K562 (cell line): ENCODE measurements around the gene ADARB2. TPM values are rescaled to one million over a fixed set of nuclear protein-coding genes. Genes with fewer than 3 reads are reported as not detected.

Experiments
- ATAC-seq: fragments of 200-7000 bp; cut with Tn5 transposase; 3 replicates; pipeline ENCODE4 v1.9.1; 2020; ENCODE audit warnings: moderate library complexity
- BruUV-seq: library from RNA; stranded (reverse); fragments of 400-500 nt; replicated peaks from 2 replicates; lab custom pipeline; 2021; lab: Mats Ljungman, UMichigan
- CTCF ChIA-PET: fragments of 300-600 bp; formaldehyde crosslinking; extraction: SDS; loops from one replicate; lab custom pipeline; 2021; ENCODE audit warnings: low intra/inter-chr PET ratio; lab: Yijun Ruan, JAX
- POLR2A ChIA-PET: fragments of 300-600, 350-650 bp; sonication (Branson Sonifier 250); formaldehyde crosslinking; extraction: SDS; loops from one replicate; lab custom pipeline; 2021; ENCODE audit warnings: antibody characterized with exemption, inconsistent platforms; lab: Yijun Ruan, JAX
- DNase-seq, 4 experiments: peaks; one replicate each; pipeline versions ENCODE4 v3.0.0 to v3.0.0-alpha.2; 2011 to 2018; ENCODE audit warnings: low spot score in 3 of 4, mixed read lengths in 3 of 4; ENCODE audit errors: extremely low read depth in 1 of 4
- FAIRE-seq: peaks from 2 replicates; lab custom pipeline; 2011; peaks lifted over from hg19 to GRCh38; lab: Jason Lieb, UNC
- H2AFZ ChIP-seq: 2 replicates; pipeline ENCODE4 v1.6.0; 2011; ENCODE audit warnings: low read depth, low read length, control low read depth, inconsistent platforms
- H3K27ac ChIP-seq: fragments of 200-600 bp; 3 replicates; pipeline ENCODE4 v1.8.0; 2011; ENCODE audit warnings: low read depth, mild to moderate bottlenecking, control low read depth, inconsistent platforms, low read length, moderate library complexity, mixed read lengths; ENCODE audit errors: extremely low read depth
- H3K27me3 ChIP-seq, 2 experiments: fragments of 300-600 bp in 1 of 2; 2 replicates in 1 of 2; 3 replicates in 1 of 2; pipeline versions ENCODE4 v1.6.0 to v1.8.0; 2011; ENCODE audit warnings: inconsistent platforms in 2 of 2, low read length in 2 of 2, mild to moderate bottlenecking in 1 of 2, mixed read lengths in 1 of 2, moderate library complexity in 1 of 2; ENCODE audit not compliant: control insufficient read depth in 2 of 2, insufficient read depth in 2 of 2
- H3K36me3 ChIP-seq: fragments of 300-600 bp; 3 replicates; pipeline ENCODE4 v1.8.0; 2011; ENCODE audit warnings: mild to moderate bottlenecking, low read length, inconsistent platforms; ENCODE audit not compliant: control insufficient read depth, insufficient read depth
- H3K4me1 ChIP-seq, 2 experiments: fragments of 200-600 bp in 1 of 2; replicated peaks in 1 of 2; 2 replicates in 1 of 2; 3 replicates in 1 of 2; pipeline versions ENCODE4 v1.5.1 to v1.8.0; 2011; ENCODE audit warnings: inconsistent platforms in 2 of 2, low read length in 2 of 2, mild to moderate bottlenecking in 1 of 2, mixed read lengths in 1 of 2, moderate library complexity in 1 of 2; ENCODE audit not compliant: control insufficient read depth in 2 of 2, insufficient read depth in 2 of 2
- H3K4me2 ChIP-seq: 2 replicates; pipeline ENCODE4 v1.6.1; 2011; ENCODE audit warnings: low read length, control low read depth, inconsistent platforms, mixed read lengths; ENCODE audit not compliant: insufficient read depth
- H3K4me3 ChIP-seq: fragments of 200-600 bp; sonication (generic), shearing (Covaris generic); 2 replicates; pipeline ENCODE4 v1.5.1; 2016; ENCODE audit warnings: control low read depth, inconsistent platforms
- H3K79me2 ChIP-seq: fragments of 200-600 bp; 3 replicates; pipeline ENCODE4 v1.8.0; 2011; ENCODE audit warnings: low read length, inconsistent platforms; ENCODE audit not compliant: control insufficient read depth, insufficient read depth
- H3K9ac ChIP-seq, 2 experiments: 2 replicates each; pipeline versions ENCODE4 v1.6.0 to v1.6.1; 2011; ENCODE audit warnings: low read depth in 2 of 2, low read length in 2 of 2, control low read depth in 1 of 2, inconsistent platforms in 1 of 2, mild to moderate bottlenecking in 1 of 2, mixed read lengths in 1 of 2; ENCODE audit not compliant: insufficient read depth in 1 of 2
- H3K9me1 ChIP-seq: one replicate; pipeline ENCODE4 v1.6.0; 2011; ENCODE audit warnings: inconsistent platforms, mild to moderate bottlenecking, low read length, moderate library complexity; ENCODE audit not compliant: control insufficient read depth, insufficient read depth
- H3K9me3 ChIP-seq: replicated peaks from 2 replicates; pipeline ENCODE4 v1.5.1; 2011; ENCODE audit warnings: low read depth, low read length, inconsistent platforms; ENCODE audit not compliant: control insufficient read depth, insufficient read depth
- H4K20me1 ChIP-seq: replicated peaks from 2 replicates; pipeline ENCODE4 v1.6.1; 2011; ENCODE audit warnings: low read length, inconsistent platforms, mixed read lengths; ENCODE audit not compliant: control insufficient read depth, insufficient read depth
- BACH1 ChIP-seq: fragments of 200-800 bp; sonication (Bioruptor generic); IDR thresholded peaks from 2 replicates; pipeline ENCODE4 v1.6.1; 2016; ENCODE audit warnings: missing genetic modification characterization, missing compliant biosample characterization
- CHD1 ChIP-seq: fragments of 200-600 bp; sonication (generic); IDR thresholded peaks from one replicate; pipeline ENCODE4 v1.6.1; 2012; ENCODE audit warnings: mild to moderate bottlenecking, moderate library complexity, low read length, inconsistent platforms
- NFE2L1 ChIP-seq: fragments of 450-650 bp; IDR thresholded peaks from 2 replicates; pipeline ENCODE4 v1.6.1; 2016; ENCODE audit warnings: missing genetic modification characterization, low read depth, mild to moderate bottlenecking, missing compliant biosample characterization, moderate library complexity, borderline replicate concordance
- RBM39 ChIP-seq: fragments of 200-400 bp; formaldehyde crosslinking; optimal IDR thresholded peaks from 2 replicates; pipeline ENCODE3; 2018; ENCODE audit warnings: low read depth, low read length
- SETDB1 ChIP-seq: IDR thresholded peaks from one replicate; pipeline ENCODE4 v1.6.1; 2012; ENCODE audit warnings: low read length, control low read depth, inconsistent platforms
- ZBTB7A ChIP-seq: IDR thresholded peaks from 2 replicates; pipeline ENCODE4 v1.6.1; 2011; ENCODE audit warnings: low read depth, mild to moderate bottlenecking, low read length, moderate library complexity, borderline replicate concordance; ENCODE audit not compliant: control insufficient read depth
- ZNF444 ChIP-seq: fragments of 250-450 bp; sonication (Bioruptor Pico); IDR thresholded peaks from 2 replicates; pipeline ENCODE4 v1.4.0; 2020; ENCODE audit warnings: mild to moderate bottlenecking, moderate library complexity
- ZNF699 ChIP-seq: fragments of 250-450 bp; sonication (Bioruptor Pico); IDR thresholded peaks from 2 replicates; pipeline ENCODE4 v1.8.0; 2021; ENCODE audit warnings: mild to moderate bottlenecking, moderate library complexity; ENCODE audit not compliant: insufficient replicate concordance
- WGBS: fragments of 100-300 bp; shearing (Covaris generic); methylation state at CpG from one replicate; pipeline ENCODE4 v1.1.6; 2016; ENCODE audit warnings: low coverage, mixed read lengths; ENCODE audit not compliant: insufficient coverage; ENCODE audit errors: missing lambda C conversion rate; 5-methylcytosine and 5-hydroxymethylcytosine counted together
- in situ Hi-C: fragments of 300-500 bp; cut with MboI; formaldehyde crosslinking; loops from 4 replicates; pipeline ENCODE4 v1.15.0; 2018; ENCODE audit warnings: inconsistent platforms, mixed read lengths
- intact Hi-C: fragments of 100-400 bp; cut with micrococcal nuclease; formaldehyde crosslinking; loops from 2 replicates; pipeline ENCODE4 v1.14.2; 2022
- polyA plus RNA-seq, 8 experiments: library from polyadenylated mRNA; depleted of rRNA in 4 of 8; stranded (reverse) in 5 of 8; unstranded in 3 of 8; fragments of >200 nt; fragmentation: Nextera tagmentation in 2 of 8; fragmentation: Illumina TruSeq in 1 of 8; extraction: Ambion mirVana in 2 of 8; extraction: Trizol in 1 of 8; gene quantifications; 2 replicates each; pipeline versions ENCODE4 v1.2.1 to v1.2.3, GENCODE V29; 2011 to 2014; ENCODE audit warnings: inconsistent platforms in 1 of 8, missing spikeins in 1 of 8
- total RNA-seq, 7 experiments: library from RNA; depleted of rRNA in 6 of 7; stranded (reverse); fragments of >200 nt in 6 of 7; fragmentation: Illumina TruSeq in 2 of 7; extraction: Trizol in 2 of 7; gene quantifications; 2 replicates each; pipeline versions ENCODE4 v1.2.1 to v1.2.3, GENCODE V29; 2011 to 2021; ENCODE audit warnings: low replicate concordance in 1 of 7
- TF ChIP-seq, protein P1 (sequence below), 2 experiments: IDR thresholded peaks in 1 of 2; conservative IDR thresholded peaks in 1 of 2; 2 replicates each; pipeline ENCODE4 v1.6.1; 2016; ENCODE audit warnings: low read depth in 2 of 2, mild to moderate bottlenecking in 1 of 2, missing compliant biosample characterization in 1 of 2, missing genetic modification characterization in 1 of 2, moderate library complexity in 1 of 2
- TF ChIP-seq, protein P2 (sequence below): fragments of 250-450 bp; sonication (Bioruptor Pico); IDR thresholded peaks from 2 replicates; pipeline ENCODE4 v1.5.0; 2022; ENCODE audit warnings: mild to moderate bottlenecking

ADARB2 gene
- total and polyA plus RNA-seq, 9 of the 15 experiments (the other 6 are each of a cell fraction or from before 2014, with no cell fraction given), result not detected

DNA sequence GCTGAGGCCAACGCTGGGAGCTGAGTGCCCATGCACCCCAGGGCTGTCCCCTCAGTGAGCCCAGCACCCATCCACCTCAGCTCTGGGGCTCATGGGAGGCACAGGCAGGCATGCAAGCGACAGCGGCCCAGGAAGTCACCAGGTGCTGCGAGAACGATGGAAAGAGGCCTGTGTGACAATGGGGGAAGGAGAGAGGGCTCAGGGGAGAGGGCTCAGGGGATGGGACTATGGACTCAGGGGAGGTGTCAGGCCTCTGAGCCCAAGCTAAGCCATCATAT, 388.6 kb downstream of the ADARB2 start:
- Histone ChIP-seq H3K36me3 (no peaks in the 10 kb centered on the region), H3K27me3 (peaks cover 14 to 50% of the 10 kb centered on the region in 2 experiments; a peak in 4 of 5 replicates), H2AFZ (no peak overlapping the region), H3K27ac (no peak overlapping the region), H4K20me1 (no peaks in the 10 kb centered on the region), H3K9ac (no peak overlapping the region), H3K4me1 (no peaks in the 10 kb centered on the region; a peak in 1 of 5 replicates), H3K4me2 (no peak overlapping the region), H3K79me2 (no peaks in the 10 kb centered on the region), H3K9me1 (no peaks in the 10 kb centered on the region), H3K4me3 (no peak overlapping the region), H3K9me3 (no peaks in the 10 kb centered on the region)
- intact Hi-C loops (no loop called here), in situ Hi-C loops (no loop called here)
- no peak for DNase-seq
- no TSS peak for BruUV-seq
- ChIA-PET CTCF (no interaction called here), POLR2A (no interaction called here)
- no peak for ATAC-seq
- FAIRE-seq, result no peak
- 0% methylated on average over 3 of the region's 5 CpGs for WGBS
- TF ChIP-seq, protein P1, sequence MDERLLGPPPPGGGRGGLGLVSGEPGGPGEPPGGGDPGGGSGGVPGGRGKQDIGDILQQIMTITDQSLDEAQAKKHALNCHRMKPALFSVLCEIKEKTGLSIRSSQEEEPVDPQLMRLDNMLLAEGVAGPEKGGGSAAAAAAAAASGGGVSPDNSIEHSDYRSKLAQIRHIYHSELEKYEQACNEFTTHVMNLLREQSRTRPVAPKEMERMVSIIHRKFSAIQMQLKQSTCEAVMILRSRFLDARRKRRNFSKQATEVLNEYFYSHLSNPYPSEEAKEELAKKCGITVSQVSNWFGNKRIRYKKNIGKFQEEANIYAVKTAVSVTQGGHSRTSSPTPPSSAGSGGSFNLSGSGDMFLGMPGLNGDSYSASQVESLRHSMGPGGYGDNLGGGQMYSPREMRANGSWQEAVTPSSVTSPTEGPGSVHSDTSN (CRISPR knock-in tag; IDR thresholded peaks at IDR 0.05; ENCODE audit: low read depth), result no peak
- TF ChIP-seq, protein P1 (tag; conservative IDR thresholded peaks at IDR 0.05; ENCODE audit: low read depth), result no peak
- TF ChIP-seq RBM39 (no peak), CHD1 (no peak), BACH1 (tag) (no peak), ZBTB7A (no peak), SETDB1 (no peak), ZNF699 (CRISPR knock-in tag) (no peak), NFE2L1 (tag) (no peak), ZNF444 (CRISPR knock-in tag) (no peak)
- TF ChIP-seq, protein P2, sequence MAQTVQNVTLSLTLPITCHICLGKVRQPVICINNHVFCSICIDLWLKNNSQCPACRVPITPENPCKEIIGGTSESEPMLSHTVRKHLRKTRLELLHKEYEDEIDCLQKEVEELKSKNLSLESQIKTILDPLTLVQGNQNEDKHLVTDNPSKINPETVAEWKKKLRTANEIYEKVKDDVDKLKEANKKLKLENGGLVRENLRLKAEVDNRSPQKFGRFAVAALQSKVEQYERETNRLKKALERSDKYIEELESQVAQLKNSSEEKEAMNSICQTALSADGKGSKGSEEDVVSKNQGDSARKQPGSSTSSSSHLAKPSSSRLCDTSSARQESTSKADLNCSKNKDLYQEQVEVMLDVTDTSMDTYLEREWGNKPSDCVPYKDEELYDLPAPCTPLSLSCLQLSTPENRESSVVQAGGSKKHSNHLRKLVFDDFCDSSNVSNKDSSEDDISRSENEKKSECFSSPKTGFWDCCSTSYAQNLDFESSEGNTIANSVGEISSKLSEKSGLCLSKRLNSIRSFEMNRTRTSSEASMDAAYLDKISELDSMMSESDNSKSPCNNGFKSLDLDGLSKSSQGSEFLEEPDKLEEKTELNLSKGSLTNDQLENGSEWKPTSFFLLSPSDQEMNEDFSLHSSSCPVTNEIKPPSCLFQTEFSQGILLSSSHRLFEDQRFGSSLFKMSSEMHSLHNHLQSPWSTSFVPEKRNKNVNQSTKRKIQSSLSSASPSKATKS (CRISPR knock-in tag), result no peak
